ENCODE data around the gene QSOX2. TPM values are rescaled to one million over a fixed set of nuclear protein-coding genes. Genes with fewer than 3 reads are reported as not detected.

Gene QSOX2, protein sequence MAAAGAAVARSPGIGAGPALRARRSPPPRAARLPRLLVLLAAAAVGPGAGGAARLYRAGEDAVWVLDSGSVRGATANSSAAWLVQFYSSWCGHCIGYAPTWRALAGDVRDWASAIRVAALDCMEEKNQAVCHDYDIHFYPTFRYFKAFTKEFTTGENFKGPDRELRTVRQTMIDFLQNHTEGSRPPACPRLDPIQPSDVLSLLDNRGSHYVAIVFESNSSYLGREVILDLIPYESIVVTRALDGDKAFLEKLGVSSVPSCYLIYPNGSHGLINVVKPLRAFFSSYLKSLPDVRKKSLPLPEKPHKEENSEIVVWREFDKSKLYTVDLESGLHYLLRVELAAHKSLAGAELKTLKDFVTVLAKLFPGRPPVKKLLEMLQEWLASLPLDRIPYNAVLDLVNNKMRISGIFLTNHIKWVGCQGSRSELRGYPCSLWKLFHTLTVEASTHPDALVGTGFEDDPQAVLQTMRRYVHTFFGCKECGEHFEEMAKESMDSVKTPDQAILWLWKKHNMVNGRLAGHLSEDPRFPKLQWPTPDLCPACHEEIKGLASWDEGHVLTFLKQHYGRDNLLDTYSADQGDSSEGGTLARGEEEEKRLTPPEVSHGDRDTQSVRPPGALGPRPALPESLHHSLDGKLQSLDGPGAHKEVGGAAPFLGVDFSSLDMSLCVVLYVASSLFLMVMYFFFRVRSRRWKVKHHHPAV
- 19.3 and 22.0 TPM in 2 replicates for total RNA-seq (2014; rRNA removed; shearing (Covaris generic))

DNA sequence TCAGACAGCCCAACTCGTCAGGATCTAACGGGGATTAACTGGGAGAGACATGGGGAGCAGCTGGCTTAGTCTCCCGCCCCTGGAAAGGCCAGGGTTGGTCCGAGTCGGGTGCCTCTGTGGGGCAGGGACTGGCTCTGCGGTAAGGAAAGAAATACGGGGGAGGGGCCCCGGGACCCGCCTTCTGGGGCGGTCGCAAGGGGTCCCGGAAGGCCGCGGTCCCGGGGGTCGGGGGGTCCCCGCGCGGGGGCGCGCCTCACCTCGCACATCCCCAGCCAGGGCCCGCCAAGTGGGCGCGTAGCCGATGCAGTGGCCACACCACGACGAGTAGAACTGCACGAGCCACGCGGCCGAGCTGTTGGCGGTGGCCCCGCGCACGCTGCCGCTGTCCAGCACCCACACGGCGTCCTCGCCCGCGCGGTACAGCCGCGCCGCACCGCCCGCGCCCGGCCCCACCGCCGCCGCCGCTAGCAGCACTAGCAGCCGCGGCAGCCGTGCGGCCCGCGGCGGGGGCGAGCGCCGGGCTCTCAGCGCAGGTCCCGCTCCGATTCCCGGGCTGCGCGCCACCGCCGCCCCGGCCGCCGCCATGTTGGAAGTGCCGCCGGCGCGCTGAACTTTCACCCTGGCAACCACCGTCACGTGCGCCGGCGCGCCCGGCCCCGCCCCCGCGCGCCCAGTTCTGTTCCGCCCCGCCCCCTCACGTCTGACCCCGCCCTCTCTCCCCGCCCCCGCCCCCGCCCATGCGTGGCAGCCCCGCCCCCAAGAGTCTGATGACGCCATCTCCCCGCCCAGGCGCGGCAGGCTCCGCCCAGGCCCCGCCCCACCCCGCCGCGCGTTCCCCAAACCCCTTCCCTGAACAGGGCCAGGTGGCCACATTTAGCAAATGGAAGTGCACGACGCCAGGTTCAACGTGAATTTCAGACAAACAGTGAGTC lies at the start of gene QSOX2:
Gene QSOX2 (minus strand): TSS at position 594 of the 932 bp plus-strand sequence. CDS start 9 bp downstream, at position 585.
- H3K27ac ChIP-seq: no peak within 1 kb of the TSS
- peak; percentile 25 to 73 for DNase-seq (ENCODE audit: low read depth in 1 of 2, low spot score in 2 of 2)
- peaks cover 11% of the 10 kb centered on the region for H3K4me1 ChIP-seq (replicated peaks)
- peaks cover 3% of the 10 kb centered on the region; the same call in 1 of the 2 replicates for H3K9me3 ChIP-seq (replicated peaks)
- H3K27me3 ChIP-seq (replicated peaks): 0 out of 2 replicates have a peak, but pooled peaks cover 7% of the 10 kb centered on the region
- 0 out of 2 replicates have a peak, but pooled peaks cover 2% of the 10 kb centered on the region for H3K36me3 ChIP-seq
- H3K4me3 ChIP-seq: peak within 1 kb of the TSS; percentile 88

DNA sequence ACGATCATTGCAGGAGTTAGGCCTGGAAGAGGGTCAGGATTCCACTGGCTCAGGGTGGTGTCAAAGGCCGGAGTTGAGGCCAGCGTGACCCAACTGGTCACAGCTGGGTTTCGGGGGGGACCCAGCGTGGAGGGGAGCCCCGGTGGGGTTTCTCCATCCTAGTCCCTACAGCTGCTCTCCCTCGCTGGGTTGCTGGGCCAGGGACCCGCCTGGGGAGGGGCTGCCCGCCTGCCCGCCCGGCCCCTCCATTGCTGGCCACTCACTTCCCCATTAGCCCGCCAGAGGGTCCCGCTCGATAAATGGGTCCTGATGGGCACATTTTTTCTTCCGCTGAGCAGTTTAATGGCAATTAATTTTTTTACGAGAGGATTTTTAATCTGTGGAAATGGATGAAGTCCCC lies 49.4 kb upstream of the QSOX2 start:
- Histone ChIP-seq H3K4me1 (replicated peaks) (peaks cover 9% of the 10 kb centered on the region; the same call in 1 of the 2 replicates), H3K36me3 (no peaks in the 10 kb centered on the region), H3K27me3 (replicated peaks) (peaks cover 11% of the 10 kb centered on the region; the same call in 1 of the 2 replicates), H3K4me3 (no peak overlapping the region), H3K27ac (no peak overlapping the region), H3K9me3 (replicated peaks) (no peaks in the 10 kb centered on the region)
- no peak for DNase-seq (ENCODE audit: low read depth in 1 of 2, low spot score in 2 of 2)

DNA sequence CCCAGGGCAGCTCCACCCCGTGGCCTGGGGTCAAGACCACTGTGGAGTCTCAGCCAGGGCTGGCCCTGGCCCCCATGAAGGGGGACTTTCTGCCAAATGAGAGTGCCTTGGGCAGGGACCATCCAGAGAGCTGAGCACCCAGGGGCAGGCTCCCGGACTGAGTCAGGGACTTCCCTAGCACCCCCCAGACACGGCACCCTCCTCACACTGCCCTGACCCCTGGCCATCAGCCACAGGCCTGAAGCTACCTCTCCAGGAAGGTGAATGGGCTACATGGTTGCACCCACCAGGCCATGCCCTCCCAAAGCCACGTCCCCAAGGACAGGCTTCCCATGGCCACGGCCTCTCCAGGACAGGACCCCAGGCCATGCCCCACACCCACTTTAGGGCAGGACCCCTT lies 48.8 kb upstream of the QSOX2 start:
- Histone ChIP-seq H3K27ac (no peak overlapping the region), H3K36me3 (no peaks in the 10 kb centered on the region), H3K4me3 (no peak overlapping the region), H3K4me1 (replicated peaks) (peaks cover 9% of the 10 kb centered on the region; the same call in 1 of the 2 replicates), H3K27me3 (replicated peaks) (peaks cover 11% of the 10 kb centered on the region; the same call in 1 of the 2 replicates), H3K9me3 (replicated peaks) (no peaks in the 10 kb centered on the region)
- no peak for DNase-seq (ENCODE audit: low read depth in 1 of 2, low spot score in 2 of 2)

DNA sequence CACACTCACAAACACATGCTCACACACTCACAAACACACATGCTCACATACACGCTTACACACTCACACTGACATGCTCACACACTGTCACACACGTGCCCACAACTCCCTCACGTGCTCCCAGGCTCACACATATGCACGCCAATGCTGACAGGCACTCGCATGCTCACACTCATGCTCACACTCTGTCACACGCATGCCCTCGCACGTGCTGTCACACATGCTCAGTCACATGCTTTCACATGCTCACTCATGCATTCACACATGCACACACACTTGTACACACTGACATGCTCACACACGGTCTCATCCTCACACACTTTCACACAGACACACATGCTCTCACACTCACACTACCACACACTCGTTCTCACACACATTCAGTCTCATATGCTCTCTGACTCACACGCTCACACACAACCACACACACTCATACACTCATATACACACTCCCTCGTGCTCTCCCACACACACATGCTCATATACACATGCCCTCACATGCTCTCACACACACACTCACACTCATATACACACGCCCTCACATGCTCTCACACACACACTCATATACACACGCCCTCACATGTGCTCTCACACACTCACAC lies 48.0 kb upstream of the QSOX2 start:
- H3K9me3 ChIP-seq (replicated peaks): no peaks in the 10 kb centered on the region
- no peak overlapping the region for H3K27ac ChIP-seq
- no peaks in the 10 kb centered on the region for H3K36me3 ChIP-seq
- H3K27me3 ChIP-seq (replicated peaks): peaks cover 11% of the 10 kb centered on the region; the same call in 1 of the 2 replicates
- H3K4me3 ChIP-seq: no peak overlapping the region
- no peak for DNase-seq (ENCODE audit: low read depth in 1 of 2, low spot score in 2 of 2)
- H3K4me1 ChIP-seq (replicated peaks): peaks cover 9% of the 10 kb centered on the region; the same call in 1 of the 2 replicates

DNA sequence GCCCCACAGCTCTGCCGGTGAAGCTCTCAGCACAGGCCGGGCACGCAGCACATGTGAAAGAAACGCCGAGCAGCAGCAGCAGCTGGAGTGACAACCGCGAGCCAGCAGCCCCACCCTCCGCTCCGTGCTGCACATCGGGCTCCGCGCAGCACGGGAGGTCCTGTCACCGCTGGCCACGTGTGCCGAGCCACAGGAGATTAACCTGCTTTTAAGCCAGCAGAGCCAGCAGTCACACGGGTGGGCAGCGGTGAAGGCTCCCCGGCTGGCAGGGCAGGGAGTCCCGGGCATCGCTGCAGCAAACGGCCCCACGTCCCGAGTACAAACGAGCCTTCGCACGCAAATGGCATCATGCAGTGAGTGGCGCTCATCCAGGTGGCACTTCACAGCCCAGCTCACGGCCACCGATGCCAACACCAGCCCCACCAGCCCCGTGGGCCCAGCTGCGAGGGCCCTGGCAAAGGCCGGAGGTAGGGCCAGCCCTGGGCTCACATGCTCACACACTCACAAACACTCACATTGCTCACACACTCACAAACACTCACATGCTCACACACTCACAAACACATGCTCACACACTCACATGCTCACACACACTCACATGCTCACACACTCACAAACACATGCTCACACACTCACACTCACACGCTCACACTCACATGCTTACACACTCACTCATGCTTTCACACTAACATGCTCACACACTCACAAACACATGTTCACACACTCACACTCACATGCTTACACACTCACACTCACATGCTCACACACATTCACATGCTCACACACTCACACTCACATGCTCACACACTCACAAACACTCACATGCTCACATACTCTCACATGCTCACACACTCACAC lies 47.2 kb upstream of the QSOX2 start:
- no peaks in the 10 kb centered on the region for H3K9me3 ChIP-seq (replicated peaks)
- peaks cover 11% of the 10 kb centered on the region; the same call in 1 of the 2 replicates for H3K27me3 ChIP-seq (replicated peaks)
- H3K4me1 ChIP-seq (replicated peaks): peaks cover 9% of the 10 kb centered on the region; the same call in 1 of the 2 replicates
- no peak overlapping the region for H3K27ac ChIP-seq
- H3K36me3 ChIP-seq: no peaks in the 10 kb centered on the region
- DNase-seq (ENCODE audit: low read depth in 1 of 2, low spot score in 2 of 2): no peak
- no peak overlapping the region for H3K4me3 ChIP-seq

DNA sequence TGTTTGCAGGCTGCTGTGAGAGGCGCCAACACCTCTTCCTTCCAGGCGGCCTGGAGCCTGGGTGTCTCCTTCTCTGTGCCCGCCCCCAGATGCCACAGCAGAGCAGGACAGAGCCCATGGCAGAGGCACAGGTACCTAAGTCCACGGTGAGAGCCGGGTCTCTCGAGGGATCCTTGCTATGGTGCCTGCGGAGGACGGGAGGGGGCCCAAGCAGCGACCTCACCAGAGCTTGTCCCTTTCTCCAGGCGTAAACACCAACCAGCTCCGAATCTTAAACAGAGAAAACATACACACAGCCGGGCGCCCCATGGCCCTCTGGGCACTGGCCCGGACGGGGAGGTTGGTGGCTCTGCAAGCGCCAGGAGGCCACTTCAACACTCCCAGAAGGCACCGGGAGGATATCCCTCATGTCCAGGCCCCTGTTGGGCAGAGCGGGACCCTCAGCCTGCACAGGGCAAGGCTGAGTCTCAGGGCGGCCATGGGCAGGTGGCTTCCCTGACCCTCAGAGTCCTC lies 46.5 kb upstream of the QSOX2 start:
- Histone ChIP-seq H3K9me3 (replicated peaks) (no peaks in the 10 kb centered on the region), H3K4me1 (replicated peaks) (peaks cover 5% of the 10 kb centered on the region; the same call in 1 of the 2 replicates), H3K36me3 (no peaks in the 10 kb centered on the region), H3K4me3 (no peak overlapping the region), H3K27me3 (replicated peaks) (peaks cover 11% of the 10 kb centered on the region; the same call in 1 of the 2 replicates), H3K27ac (no peak overlapping the region)
- no peak for DNase-seq (ENCODE audit: low read depth in 1 of 2, low spot score in 2 of 2)

DNA sequence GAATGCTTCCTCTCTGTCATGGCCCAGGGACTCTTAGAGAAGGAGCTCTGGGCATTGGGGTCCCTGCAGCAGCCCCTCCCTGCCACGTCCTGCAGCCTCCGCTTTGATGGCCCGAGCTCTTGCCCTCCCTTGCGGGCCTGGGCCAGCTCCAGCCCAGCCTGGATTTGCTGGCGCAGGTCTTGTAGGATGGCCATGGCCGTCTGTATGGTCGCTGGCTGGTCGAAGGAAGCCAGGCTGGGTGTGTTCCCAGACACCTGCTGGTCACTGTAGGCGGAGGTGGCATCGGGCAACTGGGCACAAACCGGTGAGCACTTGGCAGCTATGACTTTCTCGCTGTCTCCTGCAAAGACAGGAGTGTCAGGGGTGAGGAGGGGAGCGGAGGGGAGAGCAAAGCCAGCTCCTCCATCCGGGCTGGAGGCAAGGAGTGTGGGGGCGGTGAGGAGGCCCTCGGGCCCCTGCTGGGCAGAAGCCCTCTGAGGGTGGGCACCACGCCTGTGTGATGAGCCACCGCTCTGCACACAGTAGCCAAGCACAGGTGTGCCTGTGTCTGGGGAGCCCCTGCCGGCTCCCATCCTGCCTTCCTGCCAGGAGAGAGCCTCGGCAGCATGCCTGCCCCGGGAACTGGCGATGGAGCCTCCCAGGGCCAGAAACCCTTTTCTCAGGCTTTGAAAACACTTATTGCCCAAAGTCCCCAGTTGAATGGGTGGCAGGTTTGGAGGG lies 45.9 kb upstream of the QSOX2 start:
- DNase-seq (ENCODE audit: low read depth in 1 of 2, low spot score in 2 of 2): no peak
- Histone ChIP-seq H3K9me3 (replicated peaks) (no peaks in the 10 kb centered on the region), H3K4me3 (no peak overlapping the region), H3K27me3 (replicated peaks) (peaks cover 8% of the 10 kb centered on the region; the same call in 1 of the 2 replicates), H3K27ac (no peak overlapping the region), H3K36me3 (no peaks in the 10 kb centered on the region), H3K4me1 (replicated peaks) (0 out of 2 replicates have a peak, but pooled peaks cover 3% of the 10 kb centered on the region)

DNA sequence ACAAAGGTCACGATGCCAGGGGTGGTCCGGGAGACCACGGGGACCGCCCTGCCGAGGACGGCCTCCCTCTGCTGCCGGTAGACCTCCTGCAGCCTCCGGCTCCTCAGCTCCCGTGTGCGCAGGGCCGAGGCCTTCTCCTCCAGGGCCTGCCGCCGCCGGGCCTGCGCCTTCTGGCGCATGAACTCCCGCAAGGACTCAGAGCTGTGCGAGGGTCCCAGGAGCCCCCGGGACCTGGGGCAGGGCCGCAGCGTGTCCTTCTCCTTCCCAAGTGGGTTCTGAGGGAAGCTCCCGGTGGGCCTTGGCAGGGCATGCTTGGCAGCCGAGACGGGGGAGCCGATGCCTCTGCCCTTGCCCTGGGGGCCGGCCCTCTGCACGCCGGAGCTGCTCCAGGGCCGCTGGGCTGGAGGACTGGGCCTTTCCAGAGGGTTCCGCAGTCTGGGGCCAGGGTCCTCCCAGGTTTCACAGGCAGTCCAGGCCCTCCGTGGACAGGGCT lies 44.9 kb upstream of the QSOX2 start:
- Histone ChIP-seq H3K36me3 (no peaks in the 10 kb centered on the region), H3K27me3 (replicated peaks) (peaks cover 6% of the 10 kb centered on the region; the same call in 1 of the 2 replicates), H3K27ac (no peak overlapping the region), H3K4me3 (no peak overlapping the region), H3K4me1 (replicated peaks) (0 out of 2 replicates have a peak, but pooled peaks cover 3% of the 10 kb centered on the region), H3K9me3 (replicated peaks) (no peaks in the 10 kb centered on the region)
- DNase-seq (ENCODE audit: low read depth in 1 of 2, low spot score in 2 of 2): no peak

DNA sequence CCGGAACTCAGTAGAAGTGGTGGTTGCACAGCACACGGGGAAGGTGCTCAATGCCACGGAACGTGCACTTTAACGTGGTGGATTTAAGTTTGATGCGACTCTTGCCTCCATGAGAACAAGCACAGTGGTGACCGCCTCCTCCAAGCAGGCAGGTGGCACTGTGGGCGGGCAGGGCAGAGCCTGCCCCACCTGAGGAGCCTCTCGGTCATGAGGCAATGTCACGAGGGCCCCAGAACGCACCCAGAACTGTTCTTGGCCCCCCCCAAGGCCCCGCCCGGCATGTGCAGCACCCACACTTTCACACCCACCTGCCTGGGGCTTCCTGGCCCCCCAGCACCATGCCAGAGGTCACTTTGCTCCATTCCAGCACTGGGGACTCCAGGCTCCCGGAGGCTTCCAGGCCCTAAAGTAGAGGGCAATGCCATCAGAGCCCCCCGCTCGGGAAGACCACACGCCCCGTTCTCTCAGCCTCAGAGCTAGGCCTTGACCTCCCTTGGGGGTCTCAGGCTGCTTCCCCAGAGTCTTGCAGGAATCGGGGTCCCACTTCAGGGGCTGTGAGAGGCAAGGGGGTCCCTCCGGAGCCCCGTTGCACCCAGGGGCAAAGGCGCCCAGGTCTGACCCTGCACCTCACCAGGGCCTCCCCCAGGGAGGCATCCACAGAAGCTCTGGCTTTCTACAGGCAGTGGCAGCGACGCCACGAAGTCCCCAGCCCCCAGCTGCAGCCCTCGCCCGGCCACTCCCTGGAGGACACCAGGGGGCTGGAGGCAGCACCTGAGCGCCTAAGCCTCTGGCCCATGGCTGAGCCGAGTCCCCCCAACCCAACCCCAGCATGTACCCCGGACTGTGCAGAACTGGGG lies 44.3 kb upstream of the QSOX2 start:
- Histone ChIP-seq H3K9me3 (replicated peaks) (no peaks in the 10 kb centered on the region), H3K27ac (no peak overlapping the region), H3K27me3 (replicated peaks) (peaks cover 6% of the 10 kb centered on the region; the same call in 1 of the 2 replicates), H3K4me1 (replicated peaks) (0 out of 2 replicates have a peak, but pooled peaks cover 3% of the 10 kb centered on the region), H3K36me3 (no peaks in the 10 kb centered on the region), H3K4me3 (no peak overlapping the region)
- no peak for DNase-seq (ENCODE audit: low read depth in 1 of 2, low spot score in 2 of 2)

DNA sequence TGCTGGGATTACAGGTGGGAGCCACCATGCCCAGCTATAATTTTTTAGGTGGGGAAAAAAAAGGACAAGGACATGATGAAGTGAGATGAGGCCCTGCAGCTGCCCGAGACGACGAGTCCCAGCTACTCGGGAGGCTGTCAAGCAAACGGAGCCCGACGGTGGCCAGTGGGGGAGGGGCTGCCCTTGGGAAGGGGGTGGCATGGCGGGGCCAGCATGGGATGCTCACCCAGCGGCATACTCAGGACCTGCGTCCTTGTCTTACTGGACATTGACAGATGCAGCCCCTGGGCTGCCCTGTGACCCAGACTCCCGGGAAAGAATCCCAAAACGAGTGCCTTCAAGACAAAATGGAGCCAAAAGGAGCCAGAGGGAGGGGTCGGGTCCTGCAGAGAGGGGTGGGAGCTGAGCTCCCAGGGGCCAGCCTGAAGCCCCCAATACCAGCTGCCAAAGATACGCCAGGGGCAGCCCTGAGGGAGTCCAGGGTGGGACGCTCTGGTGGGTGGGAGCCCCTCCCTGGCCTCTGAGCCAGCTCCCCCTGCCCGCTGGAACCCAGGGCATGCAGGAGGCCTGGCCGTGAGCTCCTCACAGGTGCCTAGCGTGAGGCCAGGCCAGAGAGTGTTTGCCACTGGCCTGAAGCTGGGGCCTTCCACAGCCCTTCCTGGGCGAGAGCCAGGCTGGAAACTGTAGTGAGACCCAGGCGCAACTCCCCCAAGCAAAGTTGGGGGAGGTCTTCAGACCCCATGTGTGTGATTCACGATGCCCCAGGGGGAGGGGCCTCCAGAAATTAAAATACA lies 42.5 kb upstream of the QSOX2 start:
- no peak for DNase-seq (ENCODE audit: low read depth in 1 of 2, low spot score in 2 of 2)
- H3K27ac ChIP-seq: no peak overlapping the region
- H3K9me3 ChIP-seq (replicated peaks): no peaks in the 10 kb centered on the region
- H3K27me3 ChIP-seq (replicated peaks): peaks cover 10% of the 10 kb centered on the region
- no peaks in the 10 kb centered on the region for H3K36me3 ChIP-seq
- H3K4me1 ChIP-seq (replicated peaks): 0 out of 2 replicates have a peak, but pooled peaks cover 3% of the 10 kb centered on the region
- no peak overlapping the region for H3K4me3 ChIP-seq
